GM23338 (cell line): Measurements from ENCODE around the gene STEAP3.

Source experiments
- CREB1 ChIP-seq: fragments of 250-450 bp; sonication (Bioruptor Pico); IDR thresholded peaks from 2 replicates; pipeline ENCODE4 v1.5.0; 2020; ENCODE audit warnings: low read depth, mild to moderate bottlenecking, moderate library complexity
- CTCF ChIP-seq, 2 experiments: fragments of 200-600 bp in 1 of 2; sonication (generic) in 1 of 2; conservative IDR thresholded peaks; 2 replicates each; pipeline versions ENCODE4 v1.5.1 to v1.6.1; 2016 to 2017; ENCODE audit warnings: antibody characterized with exemption in 2 of 2, low read depth in 2 of 2, mild to moderate bottlenecking in 2 of 2, moderate library complexity in 1 of 2
- EZH2 ChIP-seq: fragments of 200-600 bp; sonication (generic); IDR thresholded peaks from one replicate; pipeline ENCODE4 v1.8.0; 2017; ENCODE audit warnings: antibody characterized with exemption, mild to moderate bottlenecking, low read depth; ENCODE audit not compliant: unreplicated experiment
- EZH2phosphoT487 ChIP-seq: fragments of 200-600 bp; sonication (generic); IDR thresholded peaks from one replicate; pipeline ENCODE4 v1.8.1; 2018; ENCODE audit warnings: antibody characterized with exemption; ENCODE audit not compliant: unreplicated experiment
- POLR2AphosphoS5 ChIP-seq: IDR thresholded peaks from 2 replicates; pipeline ENCODE4 v1.6.1; 2016; ENCODE audit warnings: antibody characterized with exemption, low read depth
- ZNF114 ChIP-seq: fragments of 250-450 bp; sonication (Bioruptor Pico); IDR thresholded peaks from 2 replicates; pipeline ENCODE4 v1.5.0; 2020; ENCODE audit warnings: mild to moderate bottlenecking, moderate library complexity
- ZNF331 ChIP-seq: fragments of 250-450 bp; sonication (Bioruptor Pico); IDR thresholded peaks from 2 replicates; pipeline ENCODE4 v1.5.0; 2020; ENCODE audit warnings: low read depth, mild to moderate bottlenecking, moderate library complexity
- TF ChIP-seq, protein P1 (sequence below): IDR thresholded peaks from one replicate; pipeline ENCODE4 v1.6.1; 2018; ENCODE audit warnings: antibody characterized with exemption; ENCODE audit not compliant: unreplicated experiment

DNA sequence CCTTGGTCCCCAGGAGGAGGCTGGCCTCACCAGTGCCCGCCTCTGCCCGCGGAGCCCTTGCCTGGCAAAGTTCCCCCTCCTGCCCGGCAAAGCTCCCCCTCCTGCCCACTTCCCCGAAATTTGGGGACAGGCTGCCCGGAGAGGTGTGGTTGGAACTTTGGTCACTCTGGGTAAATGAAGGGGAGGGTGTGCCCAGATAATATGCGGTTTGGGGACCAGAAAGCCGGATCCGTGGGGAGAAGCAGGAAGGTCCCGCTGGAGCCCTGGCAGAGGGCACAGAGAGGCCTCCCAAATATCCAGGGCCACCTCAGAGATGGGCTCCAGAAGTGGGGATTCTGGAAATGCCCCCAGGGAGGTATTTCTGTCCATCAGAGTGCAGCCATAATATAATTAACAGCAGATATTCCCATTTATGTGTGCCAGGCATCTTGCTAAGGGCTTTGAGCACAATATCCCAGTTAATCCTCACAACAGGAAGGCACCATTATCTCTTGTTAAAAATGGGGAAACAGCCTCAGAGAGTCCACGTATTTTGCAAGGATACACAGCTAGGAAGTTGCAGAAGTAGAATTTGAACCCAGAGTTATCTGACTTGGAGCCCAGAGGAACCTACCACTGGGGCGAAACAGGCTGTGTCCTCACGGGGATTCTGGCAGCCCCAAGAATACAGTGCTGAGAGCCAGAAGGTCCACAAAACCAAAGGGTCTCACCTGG lies 914 bp downstream of the STEAP3 start:
- TF ChIP-seq CTCF (conservative IDR thresholded peaks at IDR 0.05; ENCODE audit: low read depth in 2 of 2) (no peak), ZNF114 (CRISPR knock-in tag) (no peak), EZH2 (no peak), EZH2phosphoT487 (no peak), POLR2AphosphoS5 (no peak), CREB1 (CRISPR knock-in tag) (no peak), ZNF331 (no peak)
- TF ChIP-seq, protein P1, sequence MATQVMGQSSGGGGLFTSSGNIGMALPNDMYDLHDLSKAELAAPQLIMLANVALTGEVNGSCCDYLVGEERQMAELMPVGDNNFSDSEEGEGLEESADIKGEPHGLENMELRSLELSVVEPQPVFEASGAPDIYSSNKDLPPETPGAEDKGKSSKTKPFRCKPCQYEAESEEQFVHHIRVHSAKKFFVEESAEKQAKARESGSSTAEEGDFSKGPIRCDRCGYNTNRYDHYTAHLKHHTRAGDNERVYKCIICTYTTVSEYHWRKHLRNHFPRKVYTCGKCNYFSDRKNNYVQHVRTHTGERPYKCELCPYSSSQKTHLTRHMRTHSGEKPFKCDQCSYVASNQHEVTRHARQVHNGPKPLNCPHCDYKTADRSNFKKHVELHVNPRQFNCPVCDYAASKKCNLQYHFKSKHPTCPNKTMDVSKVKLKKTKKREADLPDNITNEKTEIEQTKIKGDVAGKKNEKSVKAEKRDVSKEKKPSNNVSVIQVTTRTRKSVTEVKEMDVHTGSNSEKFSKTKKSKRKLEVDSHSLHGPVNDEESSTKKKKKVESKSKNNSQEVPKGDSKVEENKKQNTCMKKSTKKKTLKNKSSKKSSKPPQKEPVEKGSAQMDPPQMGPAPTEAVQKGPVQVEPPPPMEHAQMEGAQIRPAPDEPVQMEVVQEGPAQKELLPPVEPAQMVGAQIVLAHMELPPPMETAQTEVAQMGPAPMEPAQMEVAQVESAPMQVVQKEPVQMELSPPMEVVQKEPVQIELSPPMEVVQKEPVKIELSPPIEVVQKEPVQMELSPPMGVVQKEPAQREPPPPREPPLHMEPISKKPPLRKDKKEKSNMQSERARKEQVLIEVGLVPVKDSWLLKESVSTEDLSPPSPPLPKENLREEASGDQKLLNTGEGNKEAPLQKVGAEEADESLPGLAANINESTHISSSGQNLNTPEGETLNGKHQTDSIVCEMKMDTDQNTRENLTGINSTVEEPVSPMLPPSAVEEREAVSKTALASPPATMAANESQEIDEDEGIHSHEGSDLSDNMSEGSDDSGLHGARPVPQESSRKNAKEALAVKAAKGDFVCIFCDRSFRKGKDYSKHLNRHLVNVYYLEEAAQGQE: no peak
